Islet of Langerhans (tissue), 1 donor: ENCODE data around the gene TRDMT1.

Experiments
- FAIRE-seq: peaks from one replicate; lab custom pipeline; 2011; peaks lifted over from hg19 to GRCh38; lab: Jason Lieb, UNC

The TRDMT1 gene

GRCh38 chr10:17200912-17201793 lies at the start of gene TRDMT1:
Gene TRDMT1, minus strand, starts transcription at chr10:17201672. Its CDS starts 38 bp downstream, at chr10:17201634.
- FAIRE-seq = no peak

GRCh38 chr10:17250736-17251135 lies 49.3 kb upstream of the TRDMT1 start:
- no peak for FAIRE-seq

GRCh38 chr10:17249820-17250219 lies 48.3 kb upstream of the TRDMT1 start:
- no peak for FAIRE-seq

GRCh38 chr10:17248964-17249363 lies 47.5 kb upstream of the TRDMT1 start:
- no peak for FAIRE-seq

GRCh38 chr10:17247210-17247609 lies 45.7 kb upstream of the TRDMT1 start:
- no peak for FAIRE-seq

GRCh38 chr10:17244700-17245365 lies 43.4 kb upstream of the TRDMT1 start:
- no peak for FAIRE-seq

GRCh38 chr10:17241611-17242333 lies 40.3 kb upstream of the TRDMT1 start:
- FAIRE-seq = no peak

- no peak for FAIRE-seq
Measured at GRCh38 chr10:17240616-17241015, 39.1 kb upstream of the TRDMT1 start.

GRCh38 chr10:17240096-17240495 lies 38.6 kb upstream of the TRDMT1 start:
- FAIRE-seq = no peak

- FAIRE-seq = no peak
Measured at GRCh38 chr10:17239345-17240085, 38.0 kb upstream of the TRDMT1 start.

GRCh38 chr10:17238445-17239291 lies 37.2 kb upstream of the TRDMT1 start:
- FAIRE-seq = no peak

GRCh38 chr10:17237915-17238444 lies 36.5 kb upstream of the TRDMT1 start:
- no peak for FAIRE-seq

- FAIRE-seq = no peak
Measured at GRCh38 chr10:17237149-17237527, 35.7 kb upstream of the TRDMT1 start.

GRCh38 chr10:17236468-17237148 lies 35.1 kb upstream of the TRDMT1 start:
- FAIRE-seq = no peak

GRCh38 chr10:17235136-17235535 lies 33.7 kb upstream of the TRDMT1 start:
- FAIRE-seq = no peak

- FAIRE-seq = no peak
Measured at GRCh38 chr10:17234431-17234945, 33.0 kb upstream of the TRDMT1 start.

- FAIRE-seq = no peak
Measured at GRCh38 chr10:17233286-17233991, 32.0 kb upstream of the TRDMT1 start.

- no peak for FAIRE-seq
Measured at GRCh38 chr10:17232276-17232960, 30.9 kb upstream of the TRDMT1 start.

GRCh38 chr10:17231788-17232187 lies 30.3 kb upstream of the TRDMT1 start:
- FAIRE-seq = no peak
